HG02571 (cell line): ENCODE data around the gene XYLT1.

ENCODE experiments used
- ATAC-seq: cut with Tn5 transposase; IDR thresholded peaks from one replicate; pipeline ENCODE4 v1.9.1; 2021; ENCODE audit warnings: mild to moderate bottlenecking, moderate library complexity; ENCODE audit not compliant: unreplicated experiment

The XYLT1 gene

GRCh38 chr16:17072104-17072503 is 398.7 kb downstream of the XYLT1 start:
- no peak for ATAC-seq

- ATAC-seq = peak; percentile 79
These were observed 399.7 kb downstream of the XYLT1 start for GRCh38 chr16:17070882-17071592.

DNA sequence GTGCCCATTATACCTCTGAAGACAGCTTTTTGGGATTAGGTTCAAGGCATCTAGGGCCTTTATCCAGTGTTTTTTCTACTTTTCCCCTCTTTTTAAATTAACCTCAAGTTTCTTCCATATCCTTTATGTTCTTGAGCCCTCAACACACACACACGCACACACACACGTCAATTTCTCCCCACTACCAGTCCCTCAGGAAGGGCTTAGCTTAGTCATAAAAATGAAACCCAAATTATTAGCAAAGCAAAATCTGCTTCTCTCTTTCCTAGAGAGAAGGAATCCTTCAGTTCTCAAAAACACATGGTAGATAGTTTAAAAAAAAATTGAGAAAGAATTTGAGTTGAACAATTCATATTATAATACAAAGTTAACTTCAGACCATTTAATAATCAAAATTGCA is 401.1 kb downstream of the XYLT1 start:
- no peak for ATAC-seq

GRCh38 chr16:17068524-17068923 is 402.2 kb downstream of the XYLT1 start:
- ATAC-seq = no peak

- no peak for ATAC-seq
These were observed 402.9 kb downstream of the XYLT1 start for GRCh38 chr16:17067882-17068281.

DNA sequence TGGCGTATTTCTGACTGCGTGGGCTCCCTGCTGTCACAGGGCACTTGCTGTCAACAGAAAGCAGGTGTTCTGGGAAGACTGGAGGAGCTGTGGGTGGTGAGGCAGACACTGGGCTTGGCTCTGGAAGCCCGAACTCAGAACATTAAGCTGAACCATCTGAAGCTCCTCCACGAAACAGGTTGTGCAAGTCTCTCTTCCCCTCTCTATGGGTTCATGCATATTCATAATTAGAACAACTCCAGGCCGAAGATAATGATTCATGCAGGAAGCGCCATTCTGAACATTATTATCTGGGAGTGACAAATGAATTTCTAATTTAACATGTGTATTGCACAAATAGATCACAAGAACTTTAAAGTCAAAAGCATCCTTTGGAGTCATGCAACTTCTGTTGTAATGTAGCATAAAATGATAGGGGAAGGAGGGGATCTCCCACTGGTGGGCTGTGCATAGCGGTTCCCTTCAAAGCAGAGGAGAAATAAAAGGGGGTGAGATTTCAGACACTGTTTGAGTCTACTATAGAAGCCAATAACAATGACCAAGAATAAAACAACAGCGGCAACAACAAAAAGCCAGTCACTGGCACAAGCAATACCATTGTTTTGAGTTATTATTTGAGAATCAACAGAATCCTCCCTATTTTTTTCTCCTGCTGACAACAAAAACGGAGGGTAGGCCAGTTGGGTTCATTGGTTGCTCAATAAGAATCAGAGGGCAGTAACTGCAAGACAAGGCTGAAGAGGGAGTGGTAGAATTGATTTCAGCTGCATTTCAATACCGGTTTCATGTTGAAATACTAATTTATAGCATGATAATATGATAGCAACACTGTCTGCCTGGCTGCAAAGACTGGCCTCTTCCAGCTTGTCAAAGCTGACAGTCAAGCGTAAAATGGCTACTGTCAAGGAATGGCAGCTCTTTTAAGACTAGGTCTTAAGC is 407.3 kb downstream of the XYLT1 start:
- no peak for ATAC-seq

GRCh38 chr16:17062676-17063075 is 408.1 kb downstream of the XYLT1 start:
- no peak for ATAC-seq

DNA sequence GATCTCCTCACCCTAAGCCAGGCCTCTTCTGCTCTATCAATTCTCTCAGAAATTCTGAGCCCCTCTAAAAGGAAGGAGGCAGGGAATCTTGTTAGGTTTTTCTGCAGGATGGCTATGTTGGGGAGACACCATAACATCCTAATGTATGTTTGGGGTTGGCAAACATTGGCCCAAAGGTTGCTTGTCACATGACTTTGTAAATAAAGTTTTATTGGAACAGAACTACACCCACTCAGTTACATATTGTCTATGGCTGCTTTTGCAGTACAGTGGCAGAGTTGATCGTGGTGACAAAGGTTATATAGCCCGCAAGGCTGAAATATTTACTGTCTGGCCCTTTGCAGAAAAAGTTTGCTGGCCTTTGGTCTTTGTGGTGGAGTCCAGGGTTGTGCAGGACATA is 409.4 kb downstream of the XYLT1 start:
- no peak for ATAC-seq

- ATAC-seq = no peak
These were observed 412.3 kb downstream of the XYLT1 start for GRCh38 chr16:17058471-17058870.

GRCh38 chr16:17056666-17057065 is 414.1 kb downstream of the XYLT1 start:
- ATAC-seq = no peak

- ATAC-seq = no peak
These were observed 417.1 kb downstream of the XYLT1 start for GRCh38 chr16:17053536-17054160.
